ENCODE data around the gene GRIK3.

GRCh38 chr1:36994868-36995267 is 39.4 kb downstream of the GRIK3 start:
- TF ChIP-seq CTCF (IDR thresholded peaks at IDR 0.05), result no peak
- TF ChIP-seq POLR2A (IDR thresholded peaks at IDR 0.05), result no peak
